NT2/D1 (cell line): ENCODE measurements around the gene STXBP6.
A peak's percentile ranks its signal among the peaks of the same experiment; 100 is the strongest.

Experiments used
- DNase-seq: peaks from one replicate; pipeline ENCODE4 v3.0.0-alpha.2; 2011; ENCODE audit warnings: low read depth, low spot score
- H3K27me3 ChIP-seq: 2 replicates; pipeline ENCODE4 v1.6.0; 2011; ENCODE audit warnings: mild to moderate bottlenecking; ENCODE audit not compliant: insufficient read length, insufficient read depth
- H3K36me3 ChIP-seq: 2 replicates; pipeline ENCODE4 v1.6.1; 2011; ENCODE audit warnings: mild to moderate bottlenecking, low read length, mixed read lengths; ENCODE audit not compliant: insufficient read depth, insufficient read length
- H3K4me1 ChIP-seq: 2 replicates; pipeline ENCODE4 v1.5.1; 2011; ENCODE audit not compliant: insufficient read depth, insufficient read length
- H3K4me3 ChIP-seq: 2 replicates; pipeline ENCODE4 v1.5.1; 2011; ENCODE audit warnings: low read depth; ENCODE audit not compliant: insufficient read length
- H3K9ac ChIP-seq: 2 replicates; pipeline ENCODE4 v1.6.0; 2011; ENCODE audit warnings: low read depth; ENCODE audit not compliant: insufficient read length
- H3K9me3 ChIP-seq: 2 replicates; pipeline ENCODE4 v1.5.1; 2011; ENCODE audit warnings: mild to moderate bottlenecking, low read length; ENCODE audit not compliant: insufficient read depth
- SUZ12 ChIP-seq: IDR thresholded peaks from 2 replicates; pipeline ENCODE4 v1.6.1; 2011; ENCODE audit not compliant: insufficient read length, insufficient read depth; ENCODE audit errors: extremely low read depth
- YY1 ChIP-seq: IDR thresholded peaks from 2 replicates; pipeline ENCODE4 v1.6.1; 2011; ENCODE audit not compliant: insufficient read length, insufficient read depth
- ZNF274 ChIP-seq: IDR thresholded peaks from 2 replicates; pipeline ENCODE4 v1.6.1; 2011; ENCODE audit warnings: mild to moderate bottlenecking, low read depth, low read length

STXBP6 gene

GRCh38 chr14:25050269-25051150, 563 bp upstream of the STXBP6 start:
- Histone ChIP-seq H3K27me3 (peaks cover 55% of the 10 kb centered on the region), H3K9ac (peak overlapping the region; percentile 61), H3K9me3 (no peaks in the 10 kb centered on the region), H3K4me1 (peaks cover 5% of the 10 kb centered on the region), H3K4me3 (peak overlapping the region; percentile 66), H3K36me3 (no peaks in the 10 kb centered on the region)
- TF ChIP-seq SUZ12, result no peak
- TF ChIP-seq ZNF274, result no peak
- no peak for TF ChIP-seq YY1
- no peak for DNase-seq

GRCh38 chr14:25049093-25049567, 817 bp downstream of the STXBP6 start:
- H3K4me1 ChIP-seq, result peaks cover 5% of the 10 kb centered on the region
- H3K36me3 ChIP-seq, result no peaks in the 10 kb centered on the region
- H3K9ac ChIP-seq, result peak overlapping the region; percentile 67
- DNase-seq, result no peak
- H3K4me3 ChIP-seq, result peak overlapping the region; percentile 66
- no peaks in the 10 kb centered on the region for H3K9me3 ChIP-seq
- H3K27me3 ChIP-seq, result peaks cover 55% of the 10 kb centered on the region
- TF ChIP-seq ZNF274 (no peak), SUZ12 (peak; percentile 39)

GRCh38 chr14:25048170-25049016, 1.6 kb downstream of the STXBP6 start:
- Histone ChIP-seq H3K27me3 (peaks cover 55% of the 10 kb centered on the region), H3K4me3 (no peak overlapping the region), H3K4me1 (peaks cover 5% of the 10 kb centered on the region), H3K9me3 (no peaks in the 10 kb centered on the region), H3K36me3 (no peaks in the 10 kb centered on the region), H3K9ac (no peak overlapping the region)
- no peak for TF ChIP-seq ZNF274
- TF ChIP-seq SUZ12, result no peak
- TF ChIP-seq YY1, result no peak
- no peak for DNase-seq

- no peaks in the 10 kb centered on the region for H3K9me3 ChIP-seq
- H3K4me1 ChIP-seq, result peaks cover 4% of the 10 kb centered on the region
- peaks cover 45% of the 10 kb centered on the region for H3K27me3 ChIP-seq
- no peak overlapping the region for H3K9ac ChIP-seq
- H3K4me3 ChIP-seq, result no peak overlapping the region
- TF ChIP-seq ZNF274, result no peak
- DNase-seq, result no peak
- no peaks in the 10 kb centered on the region for H3K36me3 ChIP-seq
These were observed 3.5 kb downstream of the STXBP6 start for GRCh38 chr14:25046301-25046943.

GRCh38 chr14:25044106-25044698, 5.7 kb downstream of the STXBP6 start:
- Histone ChIP-seq H3K9me3 (no peaks in the 10 kb centered on the region), H3K36me3 (no peaks in the 10 kb centered on the region), H3K4me1 (peaks cover 3% of the 10 kb centered on the region), H3K27me3 (peaks cover 24% of the 10 kb centered on the region), H3K9ac (no peak overlapping the region), H3K4me3 (no peak overlapping the region)
- no peak for DNase-seq
- TF ChIP-seq YY1 (no peak), SUZ12 (no peak), ZNF274 (no peak)

GRCh38 chr14:25042362-25043299, 7.3 kb downstream of the STXBP6 start:
- no peak overlapping the region for H3K4me3 ChIP-seq
- no peak overlapping the region for H3K9ac ChIP-seq
- TF ChIP-seq YY1 (no peak), SUZ12 (no peak), ZNF274 (no peak)
- DNase-seq, result no peak
- H3K36me3 ChIP-seq, result no peaks in the 10 kb centered on the region
- no peaks in the 10 kb centered on the region for H3K9me3 ChIP-seq
- H3K27me3 ChIP-seq, result peaks cover 8% of the 10 kb centered on the region
- no peaks in the 10 kb centered on the region for H3K4me1 ChIP-seq
